Measurements from ENCODE around the gene NR2F1.

DNA sequence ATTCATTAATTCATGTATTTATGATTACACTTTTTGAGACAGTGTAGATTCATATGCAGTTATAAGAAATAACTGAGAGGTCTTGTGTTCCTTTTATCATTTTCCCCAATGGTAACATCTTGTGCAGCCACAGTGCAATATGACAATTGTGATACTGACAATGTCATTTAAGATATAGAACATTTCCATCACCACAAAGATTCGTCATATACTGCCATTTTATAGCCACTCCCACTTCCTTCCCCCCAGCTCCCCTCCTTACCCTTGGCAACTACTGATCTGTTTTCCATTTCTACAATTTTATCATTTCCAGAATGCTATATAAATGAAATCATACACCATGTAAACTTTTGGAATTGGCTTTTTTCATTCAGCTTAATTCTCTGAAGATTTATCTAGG lies 53.8 kb downstream of the NR2F1 start:
- no peak for TF ChIP-seq POLR2AphosphoS5 (IDR thresholded peaks at IDR 0.05)
- TF ChIP-seq, protein P1, sequence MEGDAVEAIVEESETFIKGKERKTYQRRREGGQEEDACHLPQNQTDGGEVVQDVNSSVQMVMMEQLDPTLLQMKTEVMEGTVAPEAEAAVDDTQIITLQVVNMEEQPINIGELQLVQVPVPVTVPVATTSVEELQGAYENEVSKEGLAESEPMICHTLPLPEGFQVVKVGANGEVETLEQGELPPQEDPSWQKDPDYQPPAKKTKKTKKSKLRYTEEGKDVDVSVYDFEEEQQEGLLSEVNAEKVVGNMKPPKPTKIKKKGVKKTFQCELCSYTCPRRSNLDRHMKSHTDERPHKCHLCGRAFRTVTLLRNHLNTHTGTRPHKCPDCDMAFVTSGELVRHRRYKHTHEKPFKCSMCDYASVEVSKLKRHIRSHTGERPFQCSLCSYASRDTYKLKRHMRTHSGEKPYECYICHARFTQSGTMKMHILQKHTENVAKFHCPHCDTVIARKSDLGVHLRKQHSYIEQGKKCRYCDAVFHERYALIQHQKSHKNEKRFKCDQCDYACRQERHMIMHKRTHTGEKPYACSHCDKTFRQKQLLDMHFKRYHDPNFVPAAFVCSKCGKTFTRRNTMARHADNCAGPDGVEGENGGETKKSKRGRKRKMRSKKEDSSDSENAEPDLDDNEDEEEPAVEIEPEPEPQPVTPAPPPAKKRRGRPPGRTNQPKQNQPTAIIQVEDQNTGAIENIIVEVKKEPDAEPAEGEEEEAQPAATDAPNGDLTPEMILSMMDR (IDR thresholded peaks at IDR 0.05 in 8 of 11, conservative IDR thresholded peaks at IDR 0.05 in 3 of 11), result no peak
- TF ChIP-seq POLR2A (IDR thresholded peaks at IDR 0.05), result no peak
